Astrocyte of the spinal cord (primary cell): ENCODE measurements around the gene ZFP36.

Source experiments
- DNase-seq: peaks from one replicate; pipeline ENCODE4 v3.0.0; 2011; ENCODE audit warnings: low read depth, low spot score
- H3K4me3 ChIP-seq: 2 replicates; pipeline ENCODE4 v1.5.1; 2011; ENCODE audit warnings: low read depth, mild to moderate bottlenecking, low read length, moderate library complexity
- in situ Hi-C: cut with HindIII; loops from 2 replicates; pipeline ENCODE4 v1.10.0; 2017; ENCODE audit warnings: low sequenced_read_pairs
- TF ChIP-seq, protein P1 (sequence below): IDR thresholded peaks from 2 replicates; pipeline ENCODE4 v1.5.1; 2012; ENCODE audit warnings: low read depth, mild to moderate bottlenecking, low read length, inconsistent platforms

The ZFP36 gene

DNA sequence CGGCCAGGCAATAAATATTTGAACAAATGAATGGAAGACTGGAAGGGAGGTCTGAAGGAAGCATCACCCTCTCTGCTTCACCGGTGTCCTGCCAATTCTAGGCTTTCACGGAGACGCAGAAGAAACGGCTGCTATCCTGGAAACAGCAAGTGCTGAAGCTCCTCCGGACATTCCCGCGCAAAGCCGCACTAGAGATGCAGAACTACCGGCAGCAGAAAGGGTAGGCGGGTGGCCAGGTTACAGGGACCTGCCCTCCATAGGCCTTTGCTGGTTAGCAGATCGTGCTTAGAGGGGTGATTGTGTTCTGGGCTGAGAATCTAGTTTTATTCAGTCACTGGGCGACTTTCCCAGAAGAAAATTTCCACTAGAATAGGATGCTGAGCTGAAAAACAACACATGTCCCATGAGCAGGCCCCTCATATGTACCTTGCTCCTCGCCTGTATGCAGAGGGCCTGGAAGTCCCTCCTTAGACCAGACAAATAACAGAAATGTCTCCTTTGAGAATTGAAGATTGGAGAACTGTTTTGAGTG is 26.7 kb upstream of the ZFP36 start:
- no peak for DNase-seq
- in situ Hi-C loops = no loop called here
- TF ChIP-seq, protein P1, sequence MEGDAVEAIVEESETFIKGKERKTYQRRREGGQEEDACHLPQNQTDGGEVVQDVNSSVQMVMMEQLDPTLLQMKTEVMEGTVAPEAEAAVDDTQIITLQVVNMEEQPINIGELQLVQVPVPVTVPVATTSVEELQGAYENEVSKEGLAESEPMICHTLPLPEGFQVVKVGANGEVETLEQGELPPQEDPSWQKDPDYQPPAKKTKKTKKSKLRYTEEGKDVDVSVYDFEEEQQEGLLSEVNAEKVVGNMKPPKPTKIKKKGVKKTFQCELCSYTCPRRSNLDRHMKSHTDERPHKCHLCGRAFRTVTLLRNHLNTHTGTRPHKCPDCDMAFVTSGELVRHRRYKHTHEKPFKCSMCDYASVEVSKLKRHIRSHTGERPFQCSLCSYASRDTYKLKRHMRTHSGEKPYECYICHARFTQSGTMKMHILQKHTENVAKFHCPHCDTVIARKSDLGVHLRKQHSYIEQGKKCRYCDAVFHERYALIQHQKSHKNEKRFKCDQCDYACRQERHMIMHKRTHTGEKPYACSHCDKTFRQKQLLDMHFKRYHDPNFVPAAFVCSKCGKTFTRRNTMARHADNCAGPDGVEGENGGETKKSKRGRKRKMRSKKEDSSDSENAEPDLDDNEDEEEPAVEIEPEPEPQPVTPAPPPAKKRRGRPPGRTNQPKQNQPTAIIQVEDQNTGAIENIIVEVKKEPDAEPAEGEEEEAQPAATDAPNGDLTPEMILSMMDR = no peak
- H3K4me3 ChIP-seq = no peak overlapping the region

DNA sequence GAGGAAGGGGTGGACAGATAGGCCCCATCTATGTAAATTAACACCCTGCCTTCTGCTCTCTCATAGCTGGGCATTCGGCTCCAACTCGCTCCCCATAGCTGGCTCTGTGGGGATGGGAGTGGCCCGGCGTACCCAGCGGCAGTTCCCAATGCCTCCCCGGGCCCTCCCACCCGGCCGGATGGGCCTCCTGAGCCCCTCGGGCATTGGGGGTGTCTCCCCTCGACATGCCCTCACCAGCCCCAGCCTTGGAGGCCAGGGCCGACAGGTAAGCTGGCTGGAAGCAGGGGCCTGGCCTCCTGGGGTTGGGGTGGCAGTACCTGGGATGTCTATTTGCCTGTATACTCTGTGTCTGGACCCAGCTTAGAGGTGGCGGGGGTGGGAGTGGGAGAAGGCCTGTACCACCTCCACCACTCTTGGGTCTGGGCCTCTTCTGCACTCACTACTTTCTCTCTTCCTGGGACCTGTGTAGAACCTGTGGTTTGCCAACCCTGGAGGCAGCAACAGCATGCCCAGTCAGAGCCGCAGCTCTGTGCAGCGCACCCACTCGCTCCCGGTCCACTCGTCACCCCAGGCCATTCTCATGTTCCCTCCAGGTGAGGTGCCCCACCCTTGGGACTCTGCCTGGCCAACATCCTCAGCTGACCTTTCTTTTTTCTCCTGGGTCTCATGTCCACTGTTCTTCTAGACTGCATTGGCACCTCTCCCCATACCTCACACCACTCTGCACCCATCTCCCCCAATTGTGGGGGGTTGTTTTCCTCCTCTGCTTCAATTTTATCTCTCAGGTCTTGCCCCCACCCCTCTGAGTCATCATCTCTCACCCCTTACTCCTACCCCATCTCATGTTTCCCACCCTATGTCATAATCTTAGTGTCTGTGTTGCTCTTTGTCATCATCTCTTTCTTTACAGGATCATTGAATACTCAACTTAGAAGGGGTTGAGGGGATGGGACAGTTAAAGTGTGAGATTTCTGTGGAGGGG is 25.8 kb upstream of the ZFP36 start:
- H3K4me3 ChIP-seq = no peak overlapping the region
- in situ Hi-C loops = no loop called here
- no peak for DNase-seq
- TF ChIP-seq, protein P1 = no peak

DNA sequence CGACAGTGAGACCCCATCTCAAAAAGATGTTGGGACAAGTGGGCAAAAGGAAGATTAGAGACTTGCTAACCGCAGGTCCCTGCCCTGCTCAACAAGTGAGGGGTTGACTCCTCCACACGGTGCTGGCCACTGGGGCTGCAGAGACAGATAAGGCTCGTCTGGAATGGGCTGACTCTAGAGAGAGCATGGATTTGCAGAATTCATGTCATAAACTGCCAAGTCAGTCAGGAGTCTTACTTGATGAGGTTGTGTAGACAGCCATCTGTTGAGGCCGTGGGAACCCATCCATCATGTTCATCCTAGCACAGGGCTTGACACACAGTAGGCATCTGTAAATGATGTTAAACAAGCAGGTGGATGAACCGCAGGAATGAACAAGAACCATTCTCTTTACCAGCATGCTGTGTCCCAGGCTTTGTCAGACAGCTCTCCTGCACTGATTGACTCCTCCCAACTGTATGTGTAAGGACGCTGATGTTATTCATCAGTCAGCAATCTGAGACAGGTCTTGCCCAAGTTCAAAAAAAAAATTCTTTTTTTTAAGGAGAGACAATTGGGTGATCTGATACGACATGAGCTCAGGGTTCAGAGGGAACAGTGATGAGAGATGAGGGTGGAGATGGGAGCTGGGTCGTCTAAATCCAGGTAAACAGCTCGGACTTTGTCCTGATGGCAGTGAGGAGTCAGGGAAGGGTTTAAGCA is 24.6 kb upstream of the ZFP36 start:
- in situ Hi-C loops = no loop called here
- DNase-seq = no peak
- no peak overlapping the region for H3K4me3 ChIP-seq
- TF ChIP-seq, protein P1 = no peak

DNA sequence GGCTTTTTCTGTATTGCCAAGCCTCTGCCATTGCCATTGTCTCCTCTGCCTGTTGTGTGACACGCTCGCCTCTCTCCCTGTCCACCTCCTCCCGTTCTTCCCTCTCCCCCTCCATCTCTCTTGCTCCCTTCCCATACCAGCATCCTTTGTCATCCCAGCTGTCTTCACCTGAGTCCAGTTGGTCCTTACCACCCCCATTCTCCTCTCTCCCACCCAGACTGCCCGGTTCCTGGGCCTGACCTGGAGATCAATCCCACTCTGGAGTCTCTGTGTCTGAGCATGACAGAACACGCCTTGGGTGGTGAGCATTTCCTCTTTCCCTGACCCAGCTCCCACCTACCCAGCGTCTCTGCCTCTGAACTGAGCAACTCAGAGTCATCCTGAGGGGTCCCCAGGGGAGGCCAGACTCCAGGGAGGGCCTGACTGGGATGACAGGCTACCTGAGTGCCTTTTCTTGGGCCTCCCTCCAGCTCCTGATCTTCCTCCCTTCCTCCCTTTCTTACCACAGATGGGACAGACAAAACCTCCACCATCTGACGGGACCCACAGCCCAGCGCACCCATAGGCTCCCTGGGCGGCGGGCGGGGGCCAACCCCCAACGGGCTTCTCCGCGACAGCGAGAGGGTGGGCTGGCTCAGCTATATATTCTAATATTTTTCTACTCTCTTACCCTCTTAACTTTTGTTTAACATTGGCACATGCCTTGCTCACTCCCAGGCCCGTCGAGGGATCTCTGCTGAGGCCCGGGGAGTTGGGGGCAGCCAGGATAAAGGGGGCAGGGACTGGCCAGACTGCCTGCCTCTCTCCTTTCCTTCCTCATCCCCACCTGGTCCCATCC is 23.4 kb upstream of the ZFP36 start:
- H3K4me3 ChIP-seq = no peak overlapping the region
- TF ChIP-seq, protein P1 = no peak
- in situ Hi-C loops = no loop called here
- DNase-seq = no peak

DNA sequence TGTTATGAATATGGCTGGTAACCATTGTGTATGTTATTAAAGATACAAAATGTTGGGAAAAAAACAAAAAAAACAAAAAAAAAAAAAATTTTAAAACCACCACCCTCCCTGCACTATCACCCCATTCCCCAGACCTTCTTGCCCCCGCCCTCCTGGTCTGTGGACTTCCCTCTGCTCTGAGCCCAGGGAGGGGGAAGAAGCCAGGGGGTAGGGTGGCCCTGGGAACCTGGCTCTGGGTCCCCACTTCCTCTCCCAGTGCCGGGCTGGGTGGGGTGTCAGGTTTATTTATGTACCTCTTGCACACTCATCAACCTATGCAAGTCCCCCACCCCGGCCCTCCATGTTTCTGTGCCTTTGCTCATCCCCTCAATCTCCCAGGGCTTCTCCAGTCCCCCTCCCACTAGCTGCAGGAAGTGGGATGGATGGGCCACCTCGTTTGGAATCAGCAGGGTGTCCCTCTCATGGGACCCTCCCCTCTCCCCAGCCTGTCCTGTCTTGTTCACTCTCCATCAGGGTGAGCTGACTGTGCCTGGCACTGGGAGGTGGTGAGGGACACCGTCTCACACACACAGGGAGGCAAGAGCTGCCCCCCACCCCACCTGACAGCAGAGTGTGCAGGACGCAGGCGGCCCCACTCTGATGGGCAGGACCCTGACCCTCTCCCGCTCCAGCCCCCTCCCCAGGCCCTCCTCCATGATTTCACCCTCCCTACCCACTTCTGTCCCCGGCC is 21.6 kb upstream of the ZFP36 start:
- no peak overlapping the region for H3K4me3 ChIP-seq
- in situ Hi-C loops = no loop called here
- TF ChIP-seq, protein P1 = no peak
- no peak for DNase-seq
